Natural killer cell (primary cell): ENCODE measurements around the gene CASTOR1. TPM values are rescaled to one million over a fixed set of nuclear protein-coding genes. Genes with fewer than 3 reads are reported as not detected.
A peak's percentile ranks its signal among the peaks of the same experiment; 100 is the strongest.

ENCODE experiments used
- ATAC-seq, 3 donors: fragments of 150-1000 bp in 2 of 3; fragments of 200-7000 bp in 1 of 3; cut with Tn5 transposase; 1 replicate in 1 of 3; 2 replicates in 2 of 3; pipeline ENCODE4 v1.10.0; 2021; ENCODE audit warnings: mild to moderate bottlenecking in 2 of 3, moderate library complexity in 2 of 3
- DNase-seq, 2 donors: peaks; one replicate each; pipeline versions ENCODE4 v3.0.0 to v3.0.0-alpha.2; 2013 to 2021; ENCODE audit warnings: mixed read lengths in 1 of 2
- H3K27ac ChIP-seq: one replicate; pipeline ENCODE4 v1.5.1; 2013; ENCODE audit warnings: mild to moderate bottlenecking, low read length
- H3K27me3 ChIP-seq: one replicate; pipeline ENCODE4 v1.6.1; 2013; ENCODE audit warnings: low read length; ENCODE audit not compliant: control insufficient read depth, insufficient read depth
- H3K36me3 ChIP-seq: one replicate; pipeline ENCODE4 v1.6.1; 2013; ENCODE audit warnings: low read length; ENCODE audit not compliant: control insufficient read depth, insufficient read depth
- H3K4me1 ChIP-seq: one replicate; pipeline ENCODE4 v1.6.1; 2013; ENCODE audit warnings: low read length; ENCODE audit not compliant: control insufficient read depth, insufficient read depth
- H3K4me3 ChIP-seq: one replicate; pipeline ENCODE4 v1.5.1; 2013; ENCODE audit warnings: low read length
- H3K9me3 ChIP-seq: one replicate; pipeline ENCODE4 v1.6.1; 2013; ENCODE audit warnings: low read length; ENCODE audit not compliant: control insufficient read depth, insufficient read depth
- H3K27ac Mint-ChIP-seq, 2 donors: one replicate each; pipeline ENCODE4 v1.8.0; 2022; ENCODE audit warnings: mild to moderate bottlenecking in 2 of 2, mixed read lengths in 2 of 2, moderate library complexity in 1 of 2
- H3K27me3 Mint-ChIP-seq, 2 donors: one replicate each; pipeline ENCODE4 v1.8.0; 2022; ENCODE audit warnings: low read depth in 2 of 2, mixed read lengths in 2 of 2
- H3K36me3 Mint-ChIP-seq: one replicate; pipeline ENCODE4 v1.8.0; 2022; ENCODE audit warnings: mixed read lengths
- H3K4me1 Mint-ChIP-seq, 2 donors: one replicate each; pipeline ENCODE4 v1.8.0; 2022; ENCODE audit warnings: mixed read lengths in 2 of 2
- H3K4me3 Mint-ChIP-seq: one replicate; pipeline ENCODE4 v1.8.0; 2022; ENCODE audit warnings: mild to moderate bottlenecking, moderate library complexity, mixed read lengths
- H3K9me3 Mint-ChIP-seq, 2 donors: one replicate each; pipeline ENCODE4 v1.8.0; 2022; ENCODE audit warnings: mixed read lengths in 2 of 2
- CTCF ChIP-seq: fragments of 200-600 bp; IDR thresholded peaks from one replicate; pipeline ENCODE4 v1.8.0; 2022; ENCODE audit warnings: antibody characterized with exemption
- WGBS: methylation state at CpG from one replicate; pipeline ENCODE4 v1.1.7; 2013; ENCODE audit warnings: missing lambda C conversion rate; ENCODE audit not compliant: insufficient coverage; 5-methylcytosine and 5-hydroxymethylcytosine counted together
- intact Hi-C: fragments of 100-400 bp; cut with micrococcal nuclease; formaldehyde crosslinking; loops from one replicate; pipeline ENCODE4 v1.14.2; 2022
- total RNA-seq, 4 donors: library from RNA; stranded (reverse); fragments of 120-200 nt in 1 of 4; gene quantifications; one replicate each; pipeline versions ENCODE4 v1.2.3 to v1.2.4, GENCODE V29; 2013 to 2022

CASTOR1 gene
- total RNA-seq, 3 donors from 2014 or later (not counting 1 experiment from before 2014, with no cell fraction given) = 7.0 to 11.9 (median 8.8) TPM

- H3K27ac ChIP-seq = no peak overlapping the region
- Mint-ChIP-seq H3K27me3 (no peaks in the 10 kb centered on the region), H3K36me3 (no peaks in the 10 kb centered on the region), H3K4me1 (peaks cover 14 to 28% of the 10 kb centered on the region in 2 donors), H3K27ac (no peak overlapping the region), H3K9me3 (no peaks in the 10 kb centered on the region), H3K4me3 (no peak overlapping the region)
- H3K27me3 ChIP-seq = no peaks in the 10 kb centered on the region
- no peak for TF ChIP-seq CTCF
- H3K4me1 ChIP-seq = peaks cover 28% of the 10 kb centered on the region
- ATAC-seq (no peak), DNase-seq (no peak)
- H3K4me3 ChIP-seq = no peak overlapping the region
- no peaks in the 10 kb centered on the region for H3K9me3 ChIP-seq
- intact Hi-C loops = no loop called here
- peaks cover 56% of the 10 kb centered on the region for H3K36me3 ChIP-seq
- WGBS = 97% methylated on average over 7 of the region's 7 CpGs
Observed at GRCh38 chr22:30293026-30293425, 3.7 kb upstream of the CASTOR1 start.

GRCh38 chr22:30292069-30292970, 3.0 kb upstream of the CASTOR1 start:
- DNase-seq = no peak
- Histone ChIP-seq H3K4me1 (peaks cover 34% of the 10 kb centered on the region), H3K36me3 (peaks cover 50% of the 10 kb centered on the region), H3K27ac (no peak overlapping the region), H3K27me3 (no peaks in the 10 kb centered on the region), H3K4me3 (no peak overlapping the region), H3K9me3 (no peaks in the 10 kb centered on the region)
- WGBS = 91% methylated on average over 18 of the region's 18 CpGs
- H3K36me3 Mint-ChIP-seq = no peaks in the 10 kb centered on the region
- TF ChIP-seq CTCF = no peak
- no peak for ATAC-seq
- peaks cover 19 to 34% of the 10 kb centered on the region in 2 donors for H3K4me1 Mint-ChIP-seq
- peak overlapping the region in 1 of 2 donors; percentile 68 for H3K27ac Mint-ChIP-seq
- no peak overlapping the region for H3K4me3 Mint-ChIP-seq
- no peaks in the 10 kb centered on the region for H3K27me3 Mint-ChIP-seq
- no peaks in the 10 kb centered on the region for H3K9me3 Mint-ChIP-seq
- intact Hi-C loops = no loop called here

- no peak for DNase-seq
Observed at GRCh38 chr22:30291058-30291892, 2.0 kb upstream of the CASTOR1 start.

More at GRCh38 chr22:30291058-30291892, 2.0 kb upstream of the CASTOR1 start:
- no peak overlapping the region for H3K4me3 ChIP-seq
- 94% methylated on average over 13 of the region's 13 CpGs for whole genome bisulfite sequencing
- no peaks in the 10 kb centered on the region for H3K36me3 Mint-ChIP-seq
- no peaks in the 10 kb centered on the region for H3K9me3 ChIP-seq
- H3K4me3 Mint-ChIP-seq = no peak overlapping the region
- no peak overlapping the region for H3K27ac ChIP-seq
- no peaks in the 10 kb centered on the region for H3K9me3 Mint-ChIP-seq
- H3K4me1 ChIP-seq = peaks cover 41% of the 10 kb centered on the region
- peaks cover 40% of the 10 kb centered on the region for H3K36me3 ChIP-seq
- no peak for ATAC-seq
- peak overlapping the region; percentile 68 to 86 for H3K27ac Mint-ChIP-seq
- no peak for TF ChIP-seq CTCF
- peaks cover 19 to 39% of the 10 kb centered on the region in 2 donors for H3K4me1 Mint-ChIP-seq
- no peaks in the 10 kb centered on the region for H3K27me3 Mint-ChIP-seq
- no peaks in the 10 kb centered on the region for H3K27me3 ChIP-seq
- intact Hi-C loops = no loop called here
